Retinal pigment epithelial cell (primary cell): Measurements from ENCODE around the gene FADS3.

Experiments used
- DNase-seq: peaks from one replicate; pipeline ENCODE4 v3.0.0-alpha.2; 2010; ENCODE audit warnings: low read depth
- H3K4me3 ChIP-seq: 2 replicates; pipeline ENCODE4 v1.5.1; 2011; ENCODE audit warnings: mild to moderate bottlenecking, low read length, control low read depth, moderate library complexity
- CTCF ChIP-seq: conservative IDR thresholded peaks from 2 replicates; pipeline ENCODE4 v1.5.1; 2011; ENCODE audit warnings: low read depth, low read length, control low read depth, inconsistent platforms

Gene FADS3

GRCh38 chr11:61841636-61842527, 49.5 kb downstream of the FADS3 start:
- H3K4me3 ChIP-seq = no peak overlapping the region
- DNase-seq = no peak
- TF ChIP-seq CTCF = no peak

- no peak for DNase-seq
- TF ChIP-seq CTCF = no peak
These were observed 51.0 kb downstream of the FADS3 start for GRCh38 chr11:61840371-61840770.

GRCh38 chr11:61839742-61840141, 51.6 kb downstream of the FADS3 start:
- H3K4me3 ChIP-seq = no peak overlapping the region
- DNase-seq = no peak
- TF ChIP-seq CTCF = no peak

More at GRCh38 chr11:61840371-61840770, 51.0 kb downstream of the FADS3 start:
- no peak overlapping the region for H3K4me3 ChIP-seq

GRCh38 chr11:61838921-61839320, 52.4 kb downstream of the FADS3 start:
- no peak for TF ChIP-seq CTCF
- no peak overlapping the region for H3K4me3 ChIP-seq
- DNase-seq = no peak

- TF ChIP-seq CTCF = no peak
- DNase-seq = no peak
- H3K4me3 ChIP-seq = no peak overlapping the region
These were observed 52.8 kb downstream of the FADS3 start for GRCh38 chr11:61838501-61838900.

GRCh38 chr11:61837411-61838005, 53.8 kb downstream of the FADS3 start:
- TF ChIP-seq CTCF = no peak
- no peak for DNase-seq
- H3K4me3 ChIP-seq = no peak overlapping the region

GRCh38 chr11:61836193-61836592, 55.2 kb downstream of the FADS3 start:
- TF ChIP-seq CTCF = no peak
- no peak overlapping the region for H3K4me3 ChIP-seq
- DNase-seq = no peak
